RCC 7860 (cell line): ENCODE measurements around the gene PUS7.
"Not testable (repeated sequence)": the region's sequence is repeated elsewhere in the genome, so short reads cannot be mapped to it uniquely, and the experiment has no call there.

Source experiments
- DNase-seq: peaks from one replicate; pipeline ENCODE4 v3.0.0-alpha.2; 2015; ENCODE audit warnings: low spot score
- FAIRE-seq: peaks from 2 replicates; lab custom pipeline; 2012; peaks lifted over from hg19 to GRCh38; lab: Jason Lieb, UNC

The PUS7 gene

DNA sequence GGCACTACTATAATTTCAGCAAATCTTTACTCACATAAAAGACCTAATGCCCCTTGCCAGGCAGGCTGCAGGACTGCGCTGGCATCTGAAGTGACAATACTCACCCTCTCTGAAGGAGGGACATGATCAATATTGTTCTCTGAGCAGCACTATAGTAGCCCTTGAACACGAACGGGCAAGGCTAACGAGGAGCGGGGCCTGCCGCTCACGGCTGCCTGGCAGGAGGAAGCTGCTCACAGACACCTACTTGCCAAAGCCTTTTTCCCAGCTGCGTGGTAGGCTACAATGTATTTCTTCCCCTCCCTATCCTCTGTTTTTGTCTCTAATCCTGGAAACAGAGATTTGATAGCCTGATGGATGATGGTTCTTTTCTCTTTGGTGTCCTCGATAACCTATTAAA, 19.9 kb downstream of the PUS7 start:
- no peak for FAIRE-seq

DNA sequence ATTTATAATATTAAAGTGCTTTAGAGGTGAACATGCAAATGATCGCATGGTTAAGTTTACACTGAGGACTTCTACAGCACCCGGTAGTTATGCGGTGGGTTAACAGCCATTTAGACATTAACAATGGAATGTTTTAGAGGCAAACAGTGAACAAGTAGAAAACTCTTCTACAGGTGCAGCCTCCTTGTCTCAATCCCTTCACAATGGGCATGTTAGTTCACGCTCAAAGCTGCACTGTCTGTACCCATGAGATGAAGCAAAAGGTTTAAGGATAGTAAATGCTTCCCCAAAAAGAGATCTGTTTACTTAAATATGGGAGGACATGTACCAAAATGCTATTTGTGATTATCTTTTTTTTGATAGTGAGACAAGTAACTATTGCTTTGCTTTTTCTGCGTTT, 25.1 kb downstream of the PUS7 start:
- DNase-seq (no peak), FAIRE-seq (no peak)

More for the DNA sequence above, 19.9 kb downstream of the PUS7 start:
- no peak for DNase-seq

DNA sequence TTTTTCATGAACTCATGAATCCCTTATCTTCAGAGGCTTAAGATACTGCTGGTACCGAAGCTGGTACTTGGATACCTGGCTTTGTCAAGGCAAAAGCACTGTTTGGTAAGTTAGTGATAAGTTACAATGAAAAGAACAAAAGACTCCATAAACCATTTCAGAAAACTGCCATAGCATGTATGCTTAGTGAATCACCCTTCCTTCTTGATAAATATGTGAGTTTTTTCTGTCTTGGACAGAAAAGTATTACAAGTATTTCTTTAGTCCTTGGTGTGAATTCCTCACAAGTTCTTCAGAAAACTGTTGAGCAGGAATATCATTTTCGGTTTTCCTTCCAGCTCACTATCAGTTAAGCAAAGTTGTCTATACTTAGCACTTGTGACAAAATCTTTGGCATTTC, 25.6 kb downstream of the PUS7 start:
- no peak for DNase-seq
- FAIRE-seq: no peak

DNA sequence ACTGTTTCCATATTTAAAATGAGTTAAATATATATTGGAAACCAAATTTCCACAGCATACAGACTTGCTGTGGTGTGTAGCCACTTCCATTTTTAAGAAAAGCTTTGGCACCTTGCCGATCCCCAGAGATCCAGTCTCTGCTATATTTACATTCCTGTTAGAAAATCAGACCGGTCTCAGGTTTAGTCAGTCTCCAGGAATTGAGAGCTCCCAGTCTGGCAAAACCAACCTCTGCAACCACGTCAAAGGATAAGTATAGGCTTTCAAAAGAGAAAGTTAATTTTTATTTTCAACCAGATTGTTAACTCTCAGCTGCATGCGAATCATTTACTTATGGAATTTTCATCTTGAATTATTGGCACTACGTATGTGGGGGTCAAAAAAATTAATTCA, 28.2 kb downstream of the PUS7 start:
- FAIRE-seq (peak; percentile 83), DNase-seq (peak; percentile 71)

DNA sequence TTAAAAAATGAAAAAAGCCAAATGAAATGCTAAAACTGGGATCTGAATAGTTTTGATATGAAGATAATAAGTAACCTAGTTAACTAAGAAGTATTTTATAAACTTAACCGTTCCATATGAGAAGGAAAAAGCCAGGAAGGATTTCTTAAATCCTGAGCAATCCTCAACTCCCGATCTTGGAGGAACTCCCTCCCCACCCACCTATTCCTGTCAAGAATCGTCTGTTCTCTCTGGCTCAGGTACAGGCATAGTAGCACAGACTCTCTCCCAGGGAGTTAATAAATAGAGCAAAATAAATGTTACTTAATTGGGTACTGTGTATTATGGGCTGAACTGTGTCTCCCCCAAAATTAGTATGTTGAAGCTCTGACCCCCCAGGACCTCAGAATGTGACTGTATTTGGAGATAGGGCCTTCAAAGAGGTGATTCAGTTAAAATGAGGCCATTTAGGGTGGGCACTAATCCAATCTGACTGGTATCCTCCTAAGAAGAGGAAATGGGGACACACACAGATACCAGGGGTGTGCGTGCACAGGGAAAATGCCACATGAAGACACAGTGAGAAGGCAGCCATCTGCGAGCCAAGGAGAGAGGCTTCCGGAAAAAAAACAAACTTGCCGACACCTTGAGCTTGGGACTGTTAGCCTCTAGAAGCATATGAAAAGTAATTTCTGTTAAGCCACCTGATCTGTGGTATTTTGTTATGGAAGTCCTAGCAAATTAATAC, 28.7 kb downstream of the PUS7 start:
- FAIRE-seq: no peak
- no peak for DNase-seq

DNA sequence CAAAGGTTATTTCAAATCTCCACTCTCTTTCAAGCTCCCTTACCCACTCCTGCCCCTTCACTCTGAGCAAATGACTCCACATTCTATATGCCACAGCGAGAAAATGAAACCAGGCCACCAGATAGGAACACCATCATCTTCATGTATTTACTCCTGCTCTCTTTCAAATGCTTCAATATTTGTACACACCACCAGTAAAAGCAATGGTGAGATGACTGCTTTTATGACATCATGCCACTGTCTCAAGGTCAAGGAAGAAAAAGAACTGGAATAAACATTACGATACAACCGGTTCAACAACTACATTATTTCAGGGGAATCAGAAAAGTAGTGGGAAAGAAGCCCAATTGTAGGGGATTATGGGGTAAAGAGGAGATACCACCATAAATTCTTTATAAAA, 32.7 kb downstream of the PUS7 start:
- DNase-seq: no peak
- FAIRE-seq: no peak

DNA sequence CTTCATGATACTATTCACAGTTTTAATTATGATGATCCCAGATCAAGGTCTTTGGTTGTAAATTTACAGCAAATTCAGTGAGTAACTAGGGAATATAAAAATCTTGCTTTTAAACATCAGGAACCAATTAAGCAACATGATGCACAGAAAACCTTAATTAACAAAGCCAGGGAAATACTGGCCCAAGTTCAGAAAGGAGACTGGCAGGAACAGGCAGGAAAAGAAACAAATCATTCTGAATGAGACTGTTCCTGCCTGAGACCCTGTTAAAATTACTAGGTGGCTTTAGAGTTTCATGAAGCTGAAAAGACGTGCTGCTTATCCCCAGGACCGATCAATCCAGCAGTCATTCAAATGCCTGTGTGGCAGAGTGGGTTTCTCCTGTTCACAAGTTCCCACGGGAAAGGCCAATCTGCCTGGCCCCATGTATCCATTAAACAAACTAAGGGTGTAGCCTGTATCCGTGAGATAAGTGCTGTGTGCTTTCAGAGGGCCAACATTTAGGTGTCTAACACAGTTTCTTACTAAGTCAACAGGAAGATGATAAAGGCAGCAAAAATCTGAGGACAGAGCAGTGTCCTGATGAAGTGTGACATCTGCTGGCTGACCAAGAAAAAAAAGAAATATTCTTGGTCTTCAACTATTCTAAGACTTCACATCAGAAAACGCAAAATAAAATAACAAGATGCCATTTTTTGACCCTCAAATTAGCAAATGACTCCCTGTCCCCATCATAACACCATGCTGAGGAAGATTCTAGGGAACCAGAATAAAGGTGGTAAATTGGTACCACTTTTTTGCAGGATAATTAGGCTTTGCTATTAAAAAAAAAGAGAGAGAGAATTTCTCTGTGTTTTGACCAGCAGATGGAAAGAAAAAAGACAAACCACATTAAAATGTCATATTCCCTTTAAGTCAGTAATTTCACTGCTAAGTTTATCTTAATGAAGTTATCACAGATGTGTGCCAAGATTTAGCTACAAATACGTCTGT, 34.2 kb downstream of the PUS7 start:
- peak; percentile 55 for DNase-seq
- FAIRE-seq: no peak

DNA sequence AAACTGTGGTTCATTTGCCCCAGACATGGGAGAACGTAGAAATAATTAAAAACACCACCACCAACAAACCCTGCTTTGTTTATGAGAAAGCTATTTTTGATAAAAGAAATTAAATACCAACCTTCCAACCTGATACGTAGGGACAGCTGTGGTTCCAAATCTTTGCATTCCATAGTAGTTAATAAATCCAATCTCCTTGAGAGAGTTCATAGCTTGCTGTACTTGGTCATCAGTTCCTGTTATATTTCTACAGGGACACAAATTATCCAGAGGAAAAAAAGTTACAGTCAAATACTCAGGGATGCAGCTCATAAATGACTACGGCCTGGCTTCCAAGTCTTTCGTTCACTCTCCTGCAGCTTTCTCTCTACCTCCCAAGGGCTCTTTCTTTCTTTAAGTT, 41.1 kb downstream of the PUS7 start:
- DNase-seq (no peak), FAIRE-seq (no peak)

DNA sequence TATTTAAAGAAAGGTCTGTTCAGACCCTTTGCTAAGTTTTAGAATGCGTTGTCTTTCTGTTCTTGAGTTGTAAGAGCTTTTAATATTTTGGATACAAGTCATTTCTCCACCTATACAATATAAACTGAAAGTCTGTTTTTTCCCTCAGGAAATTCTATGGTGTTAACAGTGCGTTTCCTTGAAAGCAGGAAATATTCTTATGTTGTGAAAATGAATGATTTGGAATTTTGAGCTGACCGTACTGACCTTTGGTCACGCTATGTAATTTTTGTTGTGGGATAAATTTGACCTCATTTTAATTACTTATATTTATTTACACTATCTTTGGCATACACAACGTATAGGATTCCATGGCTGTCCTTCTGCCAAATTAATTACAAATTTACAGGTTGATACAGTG, 43.5 kb downstream of the PUS7 start:
- no peak for DNase-seq
- no peak for FAIRE-seq

DNA sequence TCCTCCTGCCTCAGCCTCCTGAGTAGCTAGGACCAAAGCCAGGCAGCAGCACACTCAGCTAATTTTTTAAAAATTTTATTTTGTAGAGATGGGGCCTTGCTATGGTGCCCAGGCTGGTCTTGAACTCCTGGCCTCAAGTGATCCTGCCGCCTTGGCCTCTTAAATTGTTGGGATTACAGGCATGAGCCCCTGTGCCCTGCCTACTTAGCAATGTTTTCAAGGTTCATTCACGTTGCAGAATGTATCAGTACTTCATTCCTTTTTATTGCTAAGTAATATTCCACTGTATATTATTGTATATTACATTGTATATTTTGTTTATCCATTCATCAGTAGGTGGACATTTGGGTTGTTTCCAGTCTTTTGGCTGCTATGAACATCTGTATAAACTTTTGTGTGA, 44.2 kb downstream of the PUS7 start:
- no peak for FAIRE-seq
- no peak for DNase-seq

DNA sequence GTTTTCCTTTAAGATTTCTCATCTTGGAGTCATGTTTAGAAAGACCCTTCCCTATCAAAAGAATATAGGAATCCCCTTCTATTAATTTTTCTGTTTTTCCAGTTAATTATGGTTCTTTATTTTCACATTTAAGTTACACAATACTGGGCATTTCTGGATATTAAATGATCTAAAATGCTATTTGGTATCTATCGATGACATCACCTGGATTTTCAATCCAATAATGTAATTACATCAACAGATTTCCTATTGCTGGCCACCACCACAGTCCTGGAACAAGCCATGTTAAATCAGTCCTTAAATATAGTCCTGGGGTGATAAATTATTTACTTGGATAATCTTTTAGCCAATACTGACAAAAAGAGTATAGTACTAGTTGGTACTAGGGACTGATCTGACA, 48.0 kb downstream of the PUS7 start:
- DNase-seq (no peak), FAIRE-seq (no peak)

DNA sequence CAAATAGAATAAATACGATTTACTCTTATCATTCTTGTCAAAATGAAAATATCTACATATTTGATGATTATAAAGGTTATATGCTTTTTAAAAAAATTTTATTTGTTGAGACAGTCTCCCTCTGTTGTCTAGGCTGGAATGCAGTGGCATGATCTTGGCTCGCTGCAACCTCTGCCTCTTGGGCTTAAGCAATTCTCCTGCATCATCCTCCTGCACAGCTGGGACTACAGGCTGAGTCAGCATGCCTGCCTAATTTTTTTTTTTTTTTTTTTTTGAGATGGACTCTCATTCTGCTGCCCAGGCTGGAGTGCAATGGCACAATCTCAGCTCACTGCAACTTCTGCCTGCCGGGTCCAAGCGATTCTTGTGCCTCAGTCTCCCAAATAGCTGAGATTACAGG, 48.9 kb downstream of the PUS7 start:
- FAIRE-seq: no peak

DNA sequence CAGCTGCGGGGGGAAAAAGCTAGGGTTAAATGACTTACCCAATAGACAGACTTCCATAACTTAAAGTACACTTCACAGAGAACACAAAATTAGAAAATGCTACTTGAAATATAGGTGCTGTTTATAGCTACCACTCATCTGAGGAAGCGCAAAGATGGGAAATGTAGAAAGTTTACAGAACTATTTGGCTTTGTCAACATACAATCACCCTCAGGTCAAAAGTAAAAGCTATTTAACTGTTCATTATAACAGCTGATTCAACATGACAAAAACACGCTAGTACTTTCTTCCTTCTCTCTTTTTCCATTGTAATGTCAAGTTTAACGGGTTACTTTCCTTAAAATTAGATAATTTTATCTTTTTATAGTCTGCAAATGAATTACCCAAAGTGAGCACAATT, 51.2 kb downstream of the PUS7 start:
- FAIRE-seq: no peak
- no peak for DNase-seq

More for the DNA sequence above, 48.9 kb downstream of the PUS7 start:
- no peak for DNase-seq

DNA sequence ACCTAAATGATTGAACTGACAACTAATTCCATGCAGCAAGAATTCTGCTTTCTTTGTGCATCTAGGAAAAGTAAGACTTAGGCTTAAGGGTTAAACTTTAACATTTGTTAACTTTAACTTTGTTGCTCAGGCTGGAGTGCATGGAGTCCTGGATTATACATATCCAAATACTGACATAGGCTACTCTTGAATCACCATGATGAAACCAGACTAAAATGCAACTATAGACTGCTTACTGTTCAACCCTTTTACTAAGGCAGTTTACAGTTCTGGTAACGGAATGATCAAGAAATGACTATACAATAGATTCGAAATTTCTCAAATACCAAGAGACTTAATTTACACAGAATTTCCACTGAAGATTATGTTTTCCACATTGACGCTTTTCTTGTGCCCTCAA, 52.0 kb downstream of the PUS7 start:
- no peak for FAIRE-seq
- no peak for DNase-seq

DNA sequence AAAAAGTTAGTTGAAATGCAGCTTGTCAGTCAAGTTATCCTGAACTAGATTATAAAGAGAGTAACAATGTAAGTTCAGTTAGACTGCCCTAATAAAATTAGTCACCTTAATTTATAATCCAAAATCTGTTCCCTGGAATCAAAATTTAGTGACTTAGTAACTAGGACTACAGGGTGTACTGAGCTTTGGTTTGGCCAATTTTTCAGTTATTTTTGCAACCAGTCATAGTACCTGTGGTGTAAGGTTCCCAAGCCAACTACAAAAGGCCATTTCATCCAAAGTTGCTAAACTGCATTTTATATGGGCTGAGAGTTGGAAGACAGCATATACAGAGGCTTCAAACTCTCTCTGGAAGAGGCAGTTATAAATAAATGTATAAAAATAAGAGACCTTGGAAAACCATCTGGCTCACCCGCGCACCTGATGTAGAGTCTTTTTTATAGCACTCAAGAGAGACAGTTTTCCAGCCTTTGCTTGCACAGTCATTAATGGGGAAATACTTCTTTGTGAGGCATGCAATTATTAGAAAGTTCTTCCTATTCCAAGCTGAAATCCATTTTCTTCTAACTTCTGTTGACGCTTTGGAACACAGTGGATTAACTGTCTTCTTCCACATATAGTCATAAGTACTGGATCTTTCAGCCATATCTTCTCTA, 59.2 kb downstream of the PUS7 start:
- FAIRE-seq: no peak
- DNase-seq: no peak

DNA sequence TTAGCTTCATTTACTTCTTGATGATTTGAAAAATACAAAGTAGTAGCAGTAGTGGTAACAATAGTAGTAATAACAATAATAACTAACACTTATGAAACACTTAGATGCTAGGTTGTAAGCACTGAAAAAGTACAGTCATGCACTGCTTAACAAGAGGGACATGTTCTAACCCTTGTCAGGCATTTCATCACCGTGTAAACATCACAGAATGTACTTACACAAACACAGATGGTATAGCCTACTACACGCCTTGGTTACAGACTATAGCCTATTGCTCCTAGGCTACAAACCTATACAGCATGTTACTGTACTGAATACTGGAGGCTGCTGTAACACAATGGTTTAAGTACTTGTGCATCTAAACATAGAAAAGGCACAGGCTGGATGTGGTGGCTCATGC, 60.6 kb downstream of the PUS7 start:
- FAIRE-seq (no peak), DNase-seq (no peak)

DNA sequence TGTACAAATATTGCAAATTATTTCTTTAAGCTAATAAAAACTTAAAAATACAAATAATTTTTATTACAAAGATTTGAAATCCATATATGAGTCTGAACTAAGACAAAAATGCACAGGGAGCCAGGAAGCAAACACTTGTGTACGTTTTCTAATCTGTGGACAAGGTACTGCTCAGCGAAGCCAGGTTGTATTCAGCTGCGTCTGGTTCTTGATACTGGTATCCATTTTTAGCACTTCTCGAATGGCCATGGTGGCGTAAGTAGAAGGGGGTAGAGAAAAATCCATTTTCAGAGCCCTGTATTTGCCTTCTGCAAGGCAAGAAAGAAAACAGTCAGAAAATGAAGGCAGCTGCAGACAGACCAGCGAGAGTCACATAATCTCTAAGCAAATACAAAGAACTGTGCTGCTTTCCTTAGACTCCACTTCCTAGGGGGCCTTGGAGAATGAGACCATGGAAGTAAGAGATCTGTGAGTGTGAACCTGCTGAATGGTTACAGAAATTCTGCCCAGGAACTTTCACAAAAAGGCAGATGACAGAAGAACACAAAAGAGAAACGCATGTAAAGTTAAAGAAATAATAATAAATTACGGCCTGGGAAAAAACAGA, 64.3 kb downstream of the PUS7 start:
- DNase-seq: no peak
- no peak for FAIRE-seq

DNA sequence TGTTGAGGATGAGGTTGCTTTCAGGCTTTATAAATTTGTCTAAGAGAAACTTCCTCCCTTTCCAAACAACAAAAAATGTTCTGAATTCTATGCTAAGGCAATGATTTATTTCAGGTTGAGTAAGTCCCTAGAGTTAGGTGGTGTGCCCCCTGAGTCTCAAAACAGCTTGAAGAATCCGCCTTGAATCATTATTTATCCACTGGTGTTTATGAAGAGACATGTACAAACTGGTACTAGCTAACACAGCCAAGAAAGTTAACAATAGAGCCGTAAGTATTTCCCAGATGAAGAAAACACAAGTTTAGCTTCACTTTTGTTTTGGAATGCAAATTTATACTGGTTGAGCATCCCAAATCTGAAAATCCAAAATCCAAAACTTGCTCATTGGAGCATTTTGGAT, 67.2 kb downstream of the PUS7 start:
- DNase-seq: no peak
- no peak for FAIRE-seq

DNA sequence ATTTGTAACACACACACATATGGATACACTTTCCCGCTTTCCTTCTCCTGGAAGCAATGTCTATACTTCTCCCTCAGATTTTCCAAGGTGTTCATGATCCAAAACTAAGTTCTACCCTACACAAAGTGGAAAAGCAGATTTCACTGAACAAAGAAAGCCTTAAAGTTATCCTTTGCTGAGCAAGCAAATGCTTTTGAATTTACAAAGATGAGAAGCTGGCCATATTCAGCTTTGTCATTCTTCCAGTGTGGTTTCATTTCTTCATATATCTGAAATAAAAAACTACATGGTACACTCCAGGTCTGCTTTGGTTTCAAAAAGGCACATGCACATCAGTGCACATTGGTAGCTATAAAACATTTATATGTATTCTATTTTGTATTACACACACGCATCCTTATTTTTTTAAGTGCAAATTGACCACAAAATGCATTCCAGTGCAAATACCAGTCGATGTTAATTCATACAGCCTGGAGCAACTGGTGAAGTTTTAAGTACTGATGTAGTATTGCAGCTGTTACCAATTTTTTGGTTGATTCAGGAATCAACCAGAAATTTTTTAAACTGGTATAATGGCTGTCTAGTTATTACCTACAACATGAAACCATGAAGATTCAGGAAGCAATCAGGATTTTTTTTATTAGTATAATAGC, 67.8 kb downstream of the PUS7 start:
- FAIRE-seq: no peak

DNA sequence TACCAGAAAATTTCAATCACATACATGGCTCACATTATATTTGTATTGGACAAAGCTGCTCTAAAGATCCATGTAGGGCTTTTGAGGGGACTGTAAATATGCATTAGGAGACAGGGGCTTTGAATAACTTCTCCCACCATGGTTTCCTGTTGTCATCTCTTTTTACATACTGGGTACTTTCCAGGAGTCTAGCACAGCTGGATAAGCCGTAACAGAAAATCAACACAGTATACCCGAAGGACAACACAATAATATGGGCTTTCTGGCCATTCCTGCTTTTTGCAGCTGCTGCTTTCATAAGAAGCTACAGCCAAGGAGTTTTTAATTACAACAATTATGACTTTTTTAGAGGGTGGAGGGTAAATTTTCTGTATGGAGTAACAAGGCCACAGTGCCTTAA, 70.0 kb downstream of the PUS7 start:
- no peak for FAIRE-seq
- DNase-seq: no peak

More for the DNA sequence above, 67.8 kb downstream of the PUS7 start:
- no peak for DNase-seq

DNA sequence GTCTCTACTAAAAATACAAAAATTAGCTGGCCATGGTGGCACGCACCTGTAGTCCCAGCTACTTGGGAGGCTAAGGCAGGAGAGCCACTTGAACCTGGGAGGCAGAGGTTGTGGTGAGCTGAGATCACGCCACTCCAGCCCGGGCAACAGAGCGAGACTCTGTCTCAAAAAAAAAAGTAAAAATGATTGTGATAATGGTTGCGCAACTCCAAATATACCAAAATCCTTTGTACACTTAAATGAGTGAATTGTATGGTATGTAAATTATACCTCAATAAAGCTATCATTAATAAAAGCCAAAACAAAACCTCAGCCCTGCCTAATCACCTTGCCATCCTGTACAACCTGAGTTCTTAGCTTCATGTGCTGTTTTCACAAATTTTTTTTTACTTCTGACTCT, 71.2 kb downstream of the PUS7 start:
- FAIRE-seq, DNase-seq: not testable (repeated sequence)
